Heart left ventricle (tissue), 13 donors: ENCODE measurements around the gene CADM2.

Source experiments
- POLR2A ChIP-seq, 2 donors: fragments of 450-650 bp; IDR thresholded peaks; one replicate each; pipeline ENCODE4 v1.6.1; 2017; ENCODE audit warnings: antibody characterized with exemption in 2 of 2, mild to moderate bottlenecking in 2 of 2, moderate library complexity in 2 of 2
- TF ChIP-seq, protein P1 (sequence below), 12 donors: fragments of 200-600 bp; sonication (generic) in 4 of 12; IDR thresholded peaks; one replicate each; pipeline versions ENCODE4 v1.5.0 to v1.8.0; 2018 to 2022; ENCODE audit warnings: antibody characterized with exemption in 12 of 12, mild to moderate bottlenecking in 5 of 12
- donor health status: ischemic (EF 13 %, LVEDD 7.1; RV severe dilation, severe dysfunction).
- donor health status: DM: no; HTN: yes; CAD: no.
- donor health status: DM: no; HTN: no; CAD: no.
- donor health status: ischemic (EF 25% LVEDD 6.9; RV normal size, moderate dysfunction).
- donor health status: ischemic (EF 25% LVEDD 5.7; RV mildly dilated, moderate dysfunction).
- donor health status: ischemic (EF 35%, LVEDD 5.7; RV mildly dilated, moderate dysfunction).
- donor health status: nonischemic (EF 11% LVEDD 7.7; RV severe dilation, severe dysfunction).
- donor health status: DM: yes; HTN: yes; CAD: no.
- donor health status: PGD.
- donor health status: ischemic (EF 29% LVEDD 5.4; RV normal size, mild dysfunction).
- donor health status: nonischemic (EF 23%, LVEDD 6.1; RV moderate dilation, normal function).

DNA sequence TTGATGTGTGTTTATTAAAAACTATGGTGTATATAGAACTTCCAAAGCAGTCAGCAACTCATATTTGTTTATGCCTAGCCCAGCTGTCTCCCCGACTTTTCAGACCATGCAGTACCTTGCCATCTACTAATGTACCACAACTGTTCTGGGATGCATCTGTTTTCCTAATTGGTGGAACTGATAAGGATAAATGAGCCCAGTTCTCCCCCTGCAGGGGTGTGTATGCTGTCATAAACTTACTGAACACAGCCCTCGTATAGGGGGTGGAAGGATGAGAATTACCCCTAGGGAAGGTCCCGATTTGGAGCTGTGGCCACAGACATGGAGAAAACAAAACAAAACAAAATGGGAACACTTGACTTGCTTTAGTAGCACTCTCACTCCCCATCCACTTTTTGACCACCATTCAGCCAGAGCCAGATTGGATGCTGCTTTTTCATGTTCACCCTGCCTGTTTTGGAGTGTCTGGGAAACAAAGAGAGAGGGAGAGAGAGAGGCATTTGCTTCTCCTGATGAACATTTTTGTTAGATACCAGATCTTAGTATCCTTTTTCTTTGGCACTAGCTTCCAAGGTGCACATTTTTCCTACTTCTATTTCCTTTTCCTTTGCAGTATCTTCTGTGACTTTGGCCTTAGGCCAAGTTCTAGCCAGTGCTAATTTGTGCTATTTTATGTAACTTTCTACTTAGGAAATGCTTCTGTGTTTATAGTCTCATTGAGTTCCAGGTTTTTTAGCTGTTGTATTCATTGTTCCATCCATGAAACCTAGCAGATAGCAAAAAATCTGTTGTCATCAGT, 29.1 kb downstream of the CADM2 start:
- TF ChIP-seq POLR2A (IDR thresholded peaks at IDR 0.05), result no peak
- TF ChIP-seq, protein P1, sequence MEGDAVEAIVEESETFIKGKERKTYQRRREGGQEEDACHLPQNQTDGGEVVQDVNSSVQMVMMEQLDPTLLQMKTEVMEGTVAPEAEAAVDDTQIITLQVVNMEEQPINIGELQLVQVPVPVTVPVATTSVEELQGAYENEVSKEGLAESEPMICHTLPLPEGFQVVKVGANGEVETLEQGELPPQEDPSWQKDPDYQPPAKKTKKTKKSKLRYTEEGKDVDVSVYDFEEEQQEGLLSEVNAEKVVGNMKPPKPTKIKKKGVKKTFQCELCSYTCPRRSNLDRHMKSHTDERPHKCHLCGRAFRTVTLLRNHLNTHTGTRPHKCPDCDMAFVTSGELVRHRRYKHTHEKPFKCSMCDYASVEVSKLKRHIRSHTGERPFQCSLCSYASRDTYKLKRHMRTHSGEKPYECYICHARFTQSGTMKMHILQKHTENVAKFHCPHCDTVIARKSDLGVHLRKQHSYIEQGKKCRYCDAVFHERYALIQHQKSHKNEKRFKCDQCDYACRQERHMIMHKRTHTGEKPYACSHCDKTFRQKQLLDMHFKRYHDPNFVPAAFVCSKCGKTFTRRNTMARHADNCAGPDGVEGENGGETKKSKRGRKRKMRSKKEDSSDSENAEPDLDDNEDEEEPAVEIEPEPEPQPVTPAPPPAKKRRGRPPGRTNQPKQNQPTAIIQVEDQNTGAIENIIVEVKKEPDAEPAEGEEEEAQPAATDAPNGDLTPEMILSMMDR (IDR thresholded peaks at IDR 0.05), result no peak
